Fibroblast of skin of left biceps (primary cell): Measurements from ENCODE around the gene ERCC4.

Experiments used
- DNase-seq, 2 experiments: peaks; one replicate each; pipeline ENCODE4 v3.0.0-alpha.2; 2013; ENCODE audit warnings: low read depth in 2 of 2

Gene ERCC4

DNA sequence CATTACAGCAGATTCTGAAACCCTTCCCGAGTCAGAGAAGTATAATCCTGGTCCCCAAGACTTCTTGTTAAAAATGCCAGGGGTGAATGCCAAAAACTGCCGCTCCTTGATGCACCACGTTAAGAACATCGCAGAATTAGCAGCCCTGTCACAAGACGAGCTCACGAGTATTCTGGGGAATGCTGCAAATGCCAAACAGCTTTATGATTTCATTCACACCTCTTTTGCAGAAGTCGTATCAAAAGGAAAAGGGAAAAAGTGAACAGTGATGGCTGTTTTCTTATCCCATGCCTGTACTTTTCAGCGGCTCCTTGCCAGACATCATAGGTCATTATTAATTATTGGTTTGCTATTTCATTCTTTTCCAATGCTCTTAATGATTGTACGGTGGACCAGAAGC lies 28.1 kb downstream of the ERCC4 start:
- no peak for DNase-seq

DNA sequence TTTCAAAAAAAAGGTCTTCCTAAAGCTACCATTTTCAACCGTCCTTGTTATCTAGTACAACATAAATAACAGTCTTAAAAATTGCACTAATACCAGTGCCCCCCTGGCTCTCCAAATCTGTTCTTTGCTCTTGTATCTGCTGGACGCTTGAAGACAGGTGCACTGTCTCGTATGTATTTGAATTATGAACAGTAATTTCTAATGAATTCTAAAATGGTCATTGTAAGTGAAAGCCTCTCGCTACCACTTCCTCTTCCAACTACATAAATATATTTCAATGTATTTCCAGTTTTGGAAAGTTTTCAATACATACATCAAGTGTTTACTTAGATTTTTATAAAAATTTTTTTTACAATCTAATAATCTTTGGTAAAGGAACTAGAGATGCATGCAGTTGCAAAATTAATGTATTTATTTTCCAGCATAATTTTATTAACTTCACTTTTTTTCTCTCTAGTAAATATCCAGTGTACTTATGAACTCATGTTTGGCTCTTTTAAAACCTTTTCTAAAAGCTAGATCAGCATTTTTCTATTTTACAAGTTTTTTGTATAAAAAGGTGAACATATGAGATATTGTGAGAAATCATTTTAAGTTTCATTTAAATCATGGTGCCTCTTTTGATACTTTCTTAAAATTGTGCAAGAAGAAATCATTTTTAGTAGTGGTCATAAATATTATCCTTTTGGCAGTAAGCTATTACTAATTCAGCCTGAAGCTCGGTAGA lies 31.0 kb downstream of the ERCC4 start:
- no peak for DNase-seq

DNA sequence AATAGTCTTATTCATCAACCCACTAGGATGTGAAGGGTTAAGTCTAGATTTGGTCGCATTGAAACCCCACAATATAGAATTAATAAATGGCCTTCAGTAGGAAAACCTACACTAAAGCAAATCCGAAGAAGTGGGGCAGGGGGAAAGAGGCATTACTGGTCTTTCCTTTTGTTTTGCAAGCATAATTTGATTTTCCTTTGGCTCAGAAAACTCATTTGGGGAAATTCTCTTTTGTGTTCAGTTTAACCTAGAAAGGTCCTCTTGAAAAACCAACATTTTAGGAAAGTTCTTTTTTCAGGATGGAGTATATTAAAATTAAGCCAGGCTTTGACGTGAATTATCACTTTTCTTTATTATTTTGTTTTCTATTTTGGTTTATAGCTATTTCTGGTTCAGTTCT lies 31.7 kb downstream of the ERCC4 start:
- DNase-seq, result no peak

DNA sequence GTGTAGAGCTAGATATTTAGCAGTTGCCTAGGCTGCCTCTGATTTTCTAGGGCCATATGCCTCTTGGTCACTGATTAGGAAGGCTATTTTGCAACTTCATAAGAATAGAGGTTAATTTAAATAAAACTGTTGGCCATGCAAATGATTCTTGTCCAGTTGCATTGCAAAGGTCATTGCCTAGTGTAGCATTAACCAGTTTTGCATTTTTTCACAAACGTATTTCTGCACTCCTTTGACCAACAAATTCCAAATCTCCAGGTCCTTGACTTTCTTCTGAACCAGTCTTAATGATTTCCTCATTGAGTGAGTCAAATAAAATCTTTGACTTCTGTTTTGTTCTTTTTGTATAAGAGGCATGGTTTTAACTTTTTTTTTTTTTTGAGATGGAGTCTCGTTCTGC lies 33.5 kb downstream of the ERCC4 start:
- no peak for DNase-seq

DNA sequence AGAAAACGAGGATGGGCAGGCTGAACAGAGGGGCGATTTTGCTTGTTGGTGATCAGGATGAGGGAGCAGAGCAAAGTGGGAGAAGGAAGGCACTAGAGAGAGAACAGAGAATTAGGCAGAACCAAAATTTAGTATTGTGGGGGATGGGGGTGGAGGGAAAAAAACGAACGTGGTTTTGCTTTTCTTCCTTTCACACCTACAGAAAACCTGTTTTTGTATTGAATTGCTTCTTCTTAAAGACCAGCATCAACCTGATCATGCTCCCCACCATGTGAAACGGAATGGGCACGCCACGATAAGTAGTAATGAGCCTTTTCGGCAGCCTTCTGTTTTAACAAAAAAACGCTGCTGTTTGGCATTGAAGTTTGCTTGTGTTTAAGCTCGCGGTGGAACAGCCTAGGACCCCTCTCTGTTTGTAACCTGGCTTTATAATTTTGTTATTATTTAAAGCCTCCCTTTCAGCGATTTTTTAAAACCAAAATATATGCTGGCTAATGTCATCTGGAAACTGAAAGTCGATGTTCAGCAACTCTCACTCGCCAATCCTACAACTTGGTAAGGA lies 36.8 kb downstream of the ERCC4 start:
- DNase-seq, result no peak

DNA sequence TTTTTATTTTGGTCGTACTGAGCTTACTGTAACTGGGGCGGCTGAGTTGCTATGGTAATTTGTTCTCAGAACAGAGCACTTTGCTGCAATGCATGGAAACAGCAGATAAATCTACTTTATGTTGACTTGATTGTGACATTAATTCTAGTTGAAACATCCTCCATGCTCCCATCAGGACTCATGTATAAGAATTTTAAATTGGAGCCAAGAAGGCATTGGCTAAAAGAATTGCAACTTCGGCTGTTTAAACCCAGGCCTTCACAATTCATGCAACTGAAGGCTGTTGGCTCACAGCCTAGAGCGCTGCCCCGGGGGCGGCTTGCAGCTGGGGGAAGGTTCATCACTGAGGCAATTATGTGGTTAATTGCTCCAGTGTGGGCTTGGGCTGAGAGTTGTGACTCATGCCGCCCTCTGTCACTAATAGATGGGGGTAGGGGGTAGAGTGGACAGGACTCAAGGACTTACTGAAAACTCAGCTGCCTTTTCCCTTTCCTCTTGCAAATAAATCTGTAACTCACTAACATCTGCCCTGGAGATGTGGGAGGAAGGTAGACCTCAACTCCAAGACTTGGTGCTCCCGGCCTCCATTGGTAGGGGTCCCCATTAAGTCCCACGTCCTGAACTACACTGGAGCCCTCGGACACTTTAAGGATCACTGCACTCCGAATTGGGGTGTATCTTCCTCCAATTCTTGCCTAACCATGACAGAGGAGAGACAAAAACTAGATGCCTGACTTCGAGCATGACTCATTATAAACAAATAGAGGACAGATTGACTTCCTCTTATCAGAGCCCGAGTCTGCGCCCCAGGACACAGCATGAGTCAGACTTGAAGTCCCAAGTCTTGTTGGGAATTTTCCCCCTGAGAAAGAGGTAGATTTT lies 37.5 kb downstream of the ERCC4 start:
- DNase-seq, result peak; percentile 90 to 92

DNA sequence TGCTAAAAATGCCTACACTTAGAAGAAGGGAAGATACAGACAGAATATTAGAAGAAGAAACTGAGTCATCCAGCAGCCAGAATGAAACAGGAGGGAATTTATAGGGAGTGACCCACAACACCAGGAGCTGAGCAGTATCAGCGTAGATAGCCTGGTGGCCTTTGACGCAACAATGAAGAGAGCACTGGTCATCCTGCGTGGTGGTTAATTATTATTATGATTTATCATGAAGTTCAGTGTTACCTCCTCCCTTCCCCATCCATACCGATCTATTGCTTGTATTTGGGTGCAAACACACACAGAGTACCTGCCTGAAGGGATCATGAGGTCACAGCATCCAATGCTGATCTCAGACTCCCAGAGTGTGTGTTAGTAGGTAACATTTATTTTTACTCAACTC lies 38.5 kb downstream of the ERCC4 start:
- DNase-seq, result no peak

DNA sequence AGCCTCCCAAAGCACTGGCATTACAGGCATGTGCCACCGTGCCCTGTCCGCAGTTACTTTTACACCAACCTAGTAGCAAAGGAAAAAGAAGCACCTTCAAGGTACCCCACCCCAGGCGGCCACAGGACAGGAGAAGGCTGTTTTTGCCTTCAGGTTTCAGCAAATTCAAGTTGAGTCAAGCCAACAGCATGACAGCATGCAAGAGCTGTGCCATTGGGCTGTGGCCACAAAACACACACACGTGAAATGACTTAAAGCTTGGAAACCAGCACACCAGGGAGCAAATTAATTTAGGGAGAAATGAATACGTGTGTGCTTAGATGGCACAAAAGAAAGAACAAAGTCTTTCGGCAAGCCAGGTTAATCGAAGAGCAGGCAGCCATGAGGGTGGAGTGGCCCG lies 39.7 kb downstream of the ERCC4 start:
- DNase-seq, result no peak

DNA sequence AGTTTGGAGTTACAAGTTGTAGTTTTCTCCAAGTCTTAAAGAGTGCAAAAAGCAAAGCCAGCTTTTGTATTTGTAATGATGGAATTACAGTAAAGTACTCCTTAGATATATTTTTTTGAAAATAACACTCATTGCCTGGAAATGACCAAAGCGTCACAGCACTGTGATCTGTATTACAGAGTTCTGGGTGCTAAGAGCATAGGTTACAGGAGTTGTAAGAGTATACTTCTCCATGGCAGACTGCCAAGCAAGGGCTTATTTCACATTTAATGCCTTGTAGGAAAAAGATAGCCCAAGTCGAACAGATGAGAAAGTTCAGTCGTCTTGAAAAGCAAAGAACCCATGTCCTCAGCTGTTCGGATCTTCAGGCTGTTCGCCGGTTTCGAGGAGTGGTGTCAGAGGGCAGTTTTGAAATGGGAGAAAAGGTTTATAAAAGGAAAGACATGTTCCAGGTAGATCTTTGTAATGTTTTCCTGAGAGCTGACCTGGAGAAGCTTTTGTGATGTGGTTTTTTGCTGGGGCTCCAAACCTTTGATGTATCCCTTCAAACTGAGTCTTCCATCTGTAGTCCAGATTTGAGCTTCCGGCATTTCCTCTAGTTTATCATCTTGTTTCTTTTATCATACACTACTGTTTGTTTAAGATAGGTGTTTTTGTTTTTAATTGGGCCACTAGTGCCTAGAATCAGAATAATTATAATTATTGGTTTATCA lies 41.3 kb downstream of the ERCC4 start:
- peak in 1 of 2 experiments; percentile 21 for DNase-seq

DNA sequence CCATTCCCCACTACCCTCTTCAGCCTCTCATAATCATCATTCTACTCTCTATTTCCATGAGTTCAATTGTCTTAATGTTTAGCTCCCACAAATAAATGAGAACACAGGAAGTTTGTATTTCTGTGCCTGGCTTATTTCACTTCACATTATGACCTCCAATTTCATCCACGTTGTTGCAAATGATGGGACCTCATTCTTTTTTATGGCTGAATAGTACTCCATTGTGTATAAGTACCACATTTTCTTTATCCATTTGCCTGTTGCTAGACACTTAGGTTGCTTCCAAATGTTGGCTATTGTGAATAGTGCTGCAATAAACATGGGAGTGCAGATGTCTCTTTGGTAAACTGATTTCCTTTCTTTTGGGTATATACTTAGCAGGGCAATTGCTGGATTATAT lies 42.3 kb downstream of the ERCC4 start:
- no peak for DNase-seq

DNA sequence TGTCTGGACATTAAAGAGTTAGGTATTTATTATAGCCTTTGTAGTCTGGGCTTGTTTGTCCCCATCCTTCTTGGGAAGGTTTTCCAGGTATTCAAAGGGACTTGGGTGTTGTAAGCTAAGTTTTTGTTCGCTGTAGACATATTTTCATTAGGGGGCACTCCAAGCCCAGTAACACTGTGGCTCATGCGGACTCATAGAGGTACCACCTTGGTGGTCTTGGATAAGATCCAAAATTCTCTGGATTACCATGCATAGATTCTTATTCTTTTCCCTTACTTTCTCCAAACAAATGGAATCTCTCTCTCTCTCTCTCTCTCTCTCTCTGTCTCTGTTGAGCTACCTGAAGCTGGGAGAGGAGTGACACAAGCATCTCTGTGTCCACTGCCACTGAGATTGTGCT lies 48.9 kb downstream of the ERCC4 start:
- no peak for DNase-seq

DNA sequence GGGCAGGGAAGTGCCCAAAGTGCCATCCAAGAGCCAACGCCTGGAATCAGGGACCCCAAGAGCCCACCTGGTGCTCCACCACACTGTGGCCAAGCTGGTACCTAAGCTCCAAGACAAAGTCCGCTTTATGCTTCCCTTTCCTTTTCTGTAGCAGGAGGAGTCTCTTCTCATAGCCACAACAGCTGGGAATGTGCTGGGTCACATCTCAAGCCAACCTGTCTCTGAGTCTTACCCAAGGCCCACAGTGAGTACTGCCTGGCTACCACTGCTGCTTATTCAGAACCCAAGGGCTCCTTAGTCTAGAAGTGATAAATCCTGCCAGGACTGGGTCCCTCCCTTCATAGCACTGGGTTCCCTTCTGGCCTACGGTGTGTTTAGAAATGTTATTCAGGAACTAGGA lies 49.8 kb downstream of the ERCC4 start:
- no peak for DNase-seq

DNA sequence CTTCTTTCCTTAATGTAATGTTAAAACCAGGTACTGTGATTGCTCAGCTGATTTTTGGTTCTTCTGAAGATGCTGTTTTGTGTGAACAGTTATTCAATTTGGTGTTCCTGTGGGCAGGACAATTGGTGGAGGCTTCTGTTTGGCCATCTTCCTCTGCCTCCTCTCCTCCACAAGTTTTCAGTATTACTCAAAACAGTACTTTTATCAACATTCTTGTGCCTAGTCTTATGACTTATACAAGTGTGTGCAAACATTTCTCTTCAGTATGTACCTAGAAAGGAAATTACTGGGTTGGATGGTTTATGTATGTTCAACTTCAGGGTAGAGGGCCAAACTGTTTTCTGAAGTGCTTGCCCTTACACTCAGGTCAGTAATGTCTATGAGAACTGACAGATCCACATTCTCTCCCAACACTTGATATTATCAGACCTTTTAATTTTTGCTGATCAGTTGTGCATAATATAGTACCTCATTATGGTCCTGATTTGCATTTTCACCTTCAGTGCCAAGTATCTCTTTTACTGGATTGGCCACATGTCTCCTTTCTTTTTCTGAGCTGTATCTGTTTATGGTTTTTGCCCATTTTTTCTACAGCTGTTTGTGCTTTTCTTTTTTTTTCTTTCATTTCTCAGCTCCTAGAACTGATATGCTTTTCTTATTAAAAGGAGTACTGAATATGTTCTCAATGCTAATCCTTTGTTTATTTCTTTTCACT lies 50.9 kb downstream of the ERCC4 start:
- no peak for DNase-seq

DNA sequence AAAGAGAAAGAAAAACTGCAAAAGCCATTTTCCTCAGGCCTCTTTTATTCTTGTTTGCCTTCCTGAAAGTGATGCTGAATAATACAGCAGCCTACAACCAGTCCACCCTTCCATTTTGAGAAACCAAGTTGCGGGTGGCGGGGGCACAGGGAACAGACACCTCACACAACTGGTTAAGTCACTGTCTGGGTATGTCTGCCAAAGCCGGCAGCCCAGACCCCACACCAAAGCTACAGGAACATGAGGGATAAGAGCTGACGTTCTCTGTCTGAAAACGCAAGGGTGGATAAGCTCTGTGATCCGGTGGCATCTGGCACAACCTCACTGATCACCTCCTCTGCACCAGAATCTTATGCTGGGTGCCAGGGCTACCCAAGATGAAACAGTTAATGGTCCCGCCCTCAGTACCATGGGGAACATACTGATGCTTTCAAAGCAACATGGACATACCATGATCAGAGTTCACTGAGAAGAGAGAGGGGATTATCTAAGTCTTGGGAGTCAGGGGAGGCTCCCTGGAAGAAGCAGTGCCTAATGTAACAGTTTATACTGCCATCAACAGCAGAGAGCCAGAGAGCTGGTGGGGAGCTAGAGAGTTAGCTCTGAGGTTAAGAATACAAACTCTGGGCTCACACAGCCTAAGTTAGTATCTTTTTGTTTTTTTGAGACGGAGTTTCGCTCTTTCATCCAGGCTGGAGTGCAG lies 53.5 kb downstream of the ERCC4 start:
- no peak for DNase-seq

DNA sequence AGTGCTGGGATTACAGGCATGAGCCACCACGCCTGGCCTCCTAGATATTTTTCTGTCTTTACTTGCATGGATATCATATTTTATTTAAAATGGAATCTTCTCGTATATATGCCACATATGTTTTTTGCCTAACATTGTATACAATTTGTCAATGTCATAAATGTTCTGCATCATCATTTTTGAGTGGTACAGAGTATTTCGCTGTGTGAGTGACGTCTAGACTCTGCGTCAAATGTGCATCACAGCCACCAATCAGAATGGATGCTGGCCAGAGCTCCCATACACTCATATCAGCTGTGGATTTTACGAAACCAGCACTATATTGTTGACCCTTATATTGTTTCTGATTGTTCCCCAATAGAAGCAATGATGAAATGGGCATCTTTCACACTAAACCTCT lies 57.2 kb downstream of the ERCC4 start:
- DNase-seq, result no peak

DNA sequence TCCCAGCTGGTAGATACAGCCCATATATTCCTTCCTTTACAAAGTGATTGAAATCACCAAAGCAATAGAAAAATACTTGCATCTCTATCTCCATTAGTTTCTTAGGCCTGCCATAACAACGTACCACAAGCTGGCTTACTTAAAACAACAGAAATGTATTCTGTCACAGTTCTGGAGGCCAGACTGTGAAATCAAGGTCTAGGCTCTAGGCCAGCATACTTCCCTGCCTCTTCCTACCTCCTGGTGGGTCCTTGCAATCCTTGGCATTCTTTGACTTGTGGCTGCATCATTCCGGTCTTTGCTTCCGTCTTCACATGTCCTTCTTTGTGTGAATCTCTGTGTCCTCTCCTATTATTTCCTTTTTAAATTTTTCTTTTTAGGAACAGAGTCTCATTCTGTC lies 62.5 kb downstream of the ERCC4 start:
- DNase-seq, result peak; percentile 5 to 8

DNA sequence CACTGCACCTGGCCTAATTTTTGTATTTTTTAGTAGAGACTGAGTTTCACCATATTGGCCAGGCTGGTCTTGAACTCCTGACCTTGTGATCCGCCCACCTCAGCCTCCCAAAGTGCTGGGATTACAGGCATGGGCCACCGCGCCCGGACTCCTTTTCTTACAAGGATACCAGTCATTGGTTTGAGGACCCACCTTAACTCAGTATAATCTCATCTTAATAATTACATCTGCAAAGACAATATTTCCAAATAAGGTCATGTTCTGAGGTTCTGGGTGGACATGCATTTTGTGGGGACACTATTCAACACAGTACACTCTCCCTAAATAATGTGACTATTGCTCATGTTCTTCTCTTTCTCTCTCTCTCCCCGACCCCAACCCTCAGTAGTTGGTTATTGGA lies 63.7 kb downstream of the ERCC4 start:
- DNase-seq, result no peak

DNA sequence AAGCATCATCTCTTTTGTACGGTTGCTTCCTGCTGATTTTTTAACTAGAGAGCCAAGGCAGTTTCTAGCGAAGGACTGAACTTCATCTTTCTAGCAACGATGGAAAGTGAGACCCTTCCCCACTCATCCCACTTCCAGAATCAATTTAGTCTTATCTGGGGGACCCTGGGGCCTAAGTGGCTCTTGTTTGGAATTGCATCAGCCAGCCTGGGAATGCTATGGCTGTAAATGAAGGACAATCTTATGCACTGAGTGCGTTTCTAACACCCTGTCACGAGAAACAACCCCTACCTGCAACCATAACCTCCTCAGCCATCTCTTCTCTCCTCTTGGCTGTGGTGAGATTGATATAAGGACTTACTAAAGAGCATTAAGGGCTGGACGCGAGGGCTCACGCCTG lies 64.8 kb downstream of the ERCC4 start:
- DNase-seq, result no peak

DNA sequence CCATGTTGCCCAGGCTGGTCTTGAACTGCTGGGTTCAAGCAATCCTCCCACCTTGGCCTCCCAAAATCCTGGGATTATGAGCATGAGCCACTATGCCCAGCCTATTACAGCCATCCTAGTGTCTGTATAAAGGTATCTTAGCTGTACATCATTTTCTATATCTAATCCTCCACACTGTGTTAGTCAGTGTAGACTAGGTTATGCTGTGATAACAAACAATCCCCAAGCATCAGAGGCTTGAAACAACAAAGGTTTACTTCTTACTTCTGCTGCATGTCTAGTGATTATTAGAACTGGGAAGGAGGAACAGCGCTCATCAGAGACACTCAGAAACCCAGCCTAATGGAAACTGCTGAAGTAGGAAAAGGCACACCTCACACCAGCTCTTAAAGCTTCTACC lies 68.1 kb downstream of the ERCC4 start:
- DNase-seq, result no peak

DNA sequence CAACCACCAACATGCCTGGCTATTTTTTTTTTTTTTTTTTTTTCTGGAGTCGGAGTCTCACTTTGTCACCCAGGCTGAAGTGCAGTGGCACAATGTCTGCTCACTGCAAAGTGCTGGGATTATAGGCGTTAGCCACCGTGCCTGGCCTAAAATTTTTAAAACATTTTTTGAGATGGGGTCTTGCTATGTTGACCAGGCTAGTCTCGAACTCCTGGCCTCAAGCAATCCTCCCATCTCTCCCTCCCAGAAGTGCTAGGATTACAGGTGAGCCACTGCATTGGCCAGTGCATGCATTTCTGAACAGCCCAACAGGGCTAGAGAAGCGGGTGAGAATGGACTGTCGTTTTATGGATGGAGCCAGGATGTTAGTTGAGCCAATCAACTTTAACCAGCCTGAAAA lies 72.4 kb downstream of the ERCC4 start:
- DNase-seq, result no peak

DNA sequence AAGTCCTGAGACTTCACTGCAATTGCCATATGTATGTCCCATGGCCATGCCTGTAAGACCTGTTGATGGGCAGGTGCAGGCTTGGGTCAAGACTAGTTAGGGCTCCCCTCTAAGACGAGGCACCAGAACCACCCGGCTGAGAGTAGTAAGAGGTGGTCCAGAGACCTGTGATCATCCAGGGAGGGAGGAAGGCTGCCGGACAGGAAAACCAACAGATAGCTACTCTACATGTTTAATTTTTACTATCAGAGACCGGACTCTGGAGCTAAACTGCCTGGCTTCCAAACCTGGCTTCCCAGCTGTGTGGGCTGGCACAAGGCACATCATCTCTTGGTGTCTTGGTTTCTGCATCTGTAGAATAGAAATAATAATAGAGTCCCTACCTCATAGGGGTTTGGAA lies 73.0 kb downstream of the ERCC4 start:
- no peak for DNase-seq
